Neural cell (in vitro differentiated cells): Measurements from ENCODE around the gene OSBPL8. TPM values are rescaled to one million over a fixed set of nuclear protein-coding genes. Genes with fewer than 3 reads are reported as not detected.

Experiments
- H2AFZ ChIP-seq: fragments of 200-600, 300-800 bp; sonication (generic), shearing (Covaris generic); 2 replicates; pipeline ENCODE4 v1.6.0; 2014; ENCODE audit warnings: low read depth, mild to moderate bottlenecking, antibody characterized with exemption, low read length, moderate library complexity
- H3F3A ChIP-seq: fragments of 200-600 bp; shearing (Covaris generic); 2 replicates; pipeline ENCODE4 v1.6.1; 2016; ENCODE audit warnings: mild to moderate bottlenecking, moderate library complexity, mixed read lengths, antibody characterized with exemption, low read length; ENCODE audit not compliant: insufficient read depth, poor library complexity, severe bottlenecking
- H3K27ac ChIP-seq: fragments of 200-600, 300-800 bp; sonication (generic), shearing (Covaris generic); 2 replicates; pipeline ENCODE4 v1.5.1; 2014; ENCODE audit warnings: mild to moderate bottlenecking, low read length, moderate library complexity
- H3K27me3 ChIP-seq: fragments of 300-800, 200-600 bp; sonication (generic), shearing (Covaris generic); 2 replicates; pipeline ENCODE4 v1.6.0; 2014; ENCODE audit warnings: mild to moderate bottlenecking, low read depth, low read length, moderate library complexity; ENCODE audit not compliant: insufficient read depth
- H3K36me3 ChIP-seq: fragments of 300-800, 200-600 bp; sonication (generic), shearing (Covaris generic); 2 replicates; pipeline ENCODE4 v1.5.1; 2014; ENCODE audit warnings: mild to moderate bottlenecking, antibody characterized with exemption, low read length, moderate library complexity; ENCODE audit not compliant: insufficient read depth
- H3K4me2 ChIP-seq: fragments of 300-800, 200-600 bp; sonication (generic), shearing (Covaris generic); 2 replicates; pipeline ENCODE4 v1.6.0; 2014; ENCODE audit warnings: mild to moderate bottlenecking, low read length
- H3K4me3 ChIP-seq: fragments of 300-800, 200-600 bp; sonication (generic), shearing (Covaris generic); 2 replicates; pipeline ENCODE4 v1.5.1; 2014; ENCODE audit warnings: mild to moderate bottlenecking, low read length, moderate library complexity
- H3K79me2 ChIP-seq: fragments of 200-600 bp; shearing (Covaris generic); replicated peaks from 2 replicates; pipeline ENCODE4 v1.6.0; 2014; ENCODE audit warnings: mild to moderate bottlenecking, low read length, moderate library complexity; ENCODE audit not compliant: insufficient read depth
- H3K9ac ChIP-seq: fragments of 300-800, 200-600 bp; sonication (generic), shearing (Covaris generic); 2 replicates; pipeline ENCODE4 v1.6.1; 2016; ENCODE audit warnings: mild to moderate bottlenecking, low read length, mixed read lengths
- H3K9me2 ChIP-seq: fragments of 200-600 bp; shearing (Covaris generic); 2 replicates; pipeline ENCODE4 v1.6.1; 2016; ENCODE audit warnings: mild to moderate bottlenecking, low read length, mixed read lengths; ENCODE audit not compliant: insufficient read depth
- H3K9me3 ChIP-seq: fragments of 200-600, 300-800 bp; sonication (generic), shearing (Covaris generic); 2 replicates; pipeline ENCODE4 v1.6.1; 2016; ENCODE audit warnings: mild to moderate bottlenecking, mixed run types, low read length, moderate library complexity, mixed read lengths
- H4K20me1 ChIP-seq: fragments of 200-600 bp; shearing (Covaris generic); 2 replicates; pipeline ENCODE4 v1.6.1; 2016; ENCODE audit warnings: mild to moderate bottlenecking, mixed run types; ENCODE audit not compliant: insufficient read depth
- CTCF ChIP-seq: fragments of 450-650 bp; IDR thresholded peaks from 2 replicates; pipeline ENCODE4 v1.5.1; 2014; ENCODE audit warnings: antibody characterized with exemption, mild to moderate bottlenecking, moderate library complexity; ENCODE audit not compliant: poor library complexity, severe bottlenecking
- EP300 ChIP-seq: fragments of 450-650 bp; conservative IDR thresholded peaks from 2 replicates; pipeline ENCODE4 v1.6.1; 2014; ENCODE audit warnings: antibody characterized with exemption, mild to moderate bottlenecking, moderate library complexity; ENCODE audit not compliant: poor library complexity, severe bottlenecking
- EZH2 ChIP-seq: fragments of 200-600, 300-800 bp; shearing (Covaris generic), sonication (generic); IDR thresholded peaks from 2 replicates; pipeline ENCODE4 v1.6.1; 2014; ENCODE audit warnings: antibody characterized with exemption, low read length, borderline replicate concordance, mild to moderate bottlenecking; ENCODE audit not compliant: insufficient read depth, poor library complexity, severe bottlenecking
- MXI1 ChIP-seq: fragments of 450-650 bp; conservative IDR thresholded peaks from 2 replicates; pipeline ENCODE4 v1.6.1; 2014; ENCODE audit warnings: antibody characterized with exemption, mild to moderate bottlenecking; ENCODE audit not compliant: poor library complexity, severe bottlenecking
- POLR2AphosphoS5 ChIP-seq: IDR thresholded peaks from 2 replicates; pipeline ENCODE4 v1.6.1; 2012
- RAD21 ChIP-seq: fragments of 450-650 bp; conservative IDR thresholded peaks from 2 replicates; pipeline ENCODE4 v1.6.1; 2014; ENCODE audit warnings: antibody characterized with exemption, mild to moderate bottlenecking, moderate library complexity
- REST ChIP-seq: IDR thresholded peaks from 2 replicates; pipeline ENCODE4 v1.6.1; 2012; ENCODE audit warnings: borderline replicate concordance
- SMC3 ChIP-seq: fragments of 450-650 bp; conservative IDR thresholded peaks from 2 replicates; pipeline ENCODE4 v1.6.1; 2014; ENCODE audit warnings: antibody characterized with exemption, mild to moderate bottlenecking, moderate library complexity; ENCODE audit not compliant: poor library complexity
- TAF1 ChIP-seq: IDR thresholded peaks from 2 replicates; pipeline ENCODE4 v1.6.1; 2012; ENCODE audit warnings: low read depth
- polyA plus RNA-seq: library from polyadenylated mRNA; depleted of rRNA; stranded (reverse); fragments of >200 nt; gene quantifications from 2 replicates; pipeline ENCODE4 v1.2.3, GENCODE V29; 2014

OSBPL8 gene
- polyA plus RNA-seq, 1 donor from 2014 or later = 126 TPM

- Histone ChIP-seq H3K9ac (no peak overlapping the region), H3K79me2 (peaks cover 3% of the 10 kb centered on the region), H3K27ac (no peak overlapping the region), H3K9me3 (no peaks in the 10 kb centered on the region), H3K4me3 (no peak overlapping the region), H3K36me3 (peaks cover 6% of the 10 kb centered on the region), H3K27me3 (no peaks in the 10 kb centered on the region), H4K20me1 (no peaks in the 10 kb centered on the region), H3K4me2 (no peak overlapping the region), H2AFZ (no peak overlapping the region), H3K9me2 (no peaks in the 10 kb centered on the region), H3F3A (no peaks in the 10 kb centered on the region)
- TF ChIP-seq EZH2 = no peak
- TF ChIP-seq POLR2AphosphoS5 = no peak
- no peak for TF ChIP-seq MXI1
These were observed 68.3 kb downstream of the OSBPL8 start for GRCh38 chr12:76491292-76491691.

GRCh38 chr12:76490763-76491162, 68.8 kb downstream of the OSBPL8 start:
- H2AFZ ChIP-seq = no peak overlapping the region
- H4K20me1 ChIP-seq = no peaks in the 10 kb centered on the region
- no peaks in the 10 kb centered on the region for H3K9me2 ChIP-seq
- H3K9ac ChIP-seq = no peak overlapping the region
- no peak overlapping the region for H3K27ac ChIP-seq
- no peak overlapping the region for H3K4me3 ChIP-seq
- no peak overlapping the region for H3K4me2 ChIP-seq
- H3K36me3 ChIP-seq = peaks cover 8% of the 10 kb centered on the region
- peaks cover 3% of the 10 kb centered on the region for H3K79me2 ChIP-seq
- H3F3A ChIP-seq = no peaks in the 10 kb centered on the region
- no peaks in the 10 kb centered on the region for H3K9me3 ChIP-seq
- H3K27me3 ChIP-seq = no peaks in the 10 kb centered on the region
- TF ChIP-seq SMC3 = no peak
- TF ChIP-seq RAD21 = no peak
- TF ChIP-seq TAF1 = no peak
- no peak for TF ChIP-seq POLR2AphosphoS5
- no peak for TF ChIP-seq EZH2
- TF ChIP-seq MXI1 = no peak
- no peak for TF ChIP-seq EP300
- no peak for TF ChIP-seq REST
- TF ChIP-seq CTCF = no peak

- no peaks in the 10 kb centered on the region for H4K20me1 ChIP-seq
- H3K4me2 ChIP-seq = no peak overlapping the region
- H3K9ac ChIP-seq = no peak overlapping the region
- H3K27me3 ChIP-seq = no peaks in the 10 kb centered on the region
- H3F3A ChIP-seq = no peaks in the 10 kb centered on the region
- H3K79me2 ChIP-seq = peaks cover 3% of the 10 kb centered on the region
- no peaks in the 10 kb centered on the region for H3K9me3 ChIP-seq
- no peak overlapping the region for H3K4me3 ChIP-seq
- H3K27ac ChIP-seq = no peak overlapping the region
- TF ChIP-seq SMC3 = no peak
- no peak for TF ChIP-seq REST
- no peak for TF ChIP-seq CTCF
- TF ChIP-seq EZH2 = no peak
- no peak for TF ChIP-seq MXI1
- TF ChIP-seq RAD21 = no peak
- no peak for TF ChIP-seq TAF1
- no peak for TF ChIP-seq POLR2AphosphoS5
- no peak for TF ChIP-seq EP300
- H3K9me2 ChIP-seq = no peaks in the 10 kb centered on the region
- H2AFZ ChIP-seq = no peak overlapping the region
- peaks cover 8% of the 10 kb centered on the region for H3K36me3 ChIP-seq
These were observed 69.8 kb downstream of the OSBPL8 start for GRCh38 chr12:76489737-76490136.
